Calu3 (cell line): Measurements from ENCODE around the gene CPSF4L. TPM values are rescaled to one million over a fixed set of nuclear protein-coding genes. Genes with fewer than 3 reads are reported as not detected.
A peak's percentile ranks its signal among the peaks of the same experiment; 100 is the strongest.

Source experiments
- BruUV-seq: library from RNA; stranded (reverse); fragments of 400-500 nt; replicated peaks from 2 replicates; lab custom pipeline; 2021; lab: Mats Ljungman, UMichigan
- CTCF ChIA-PET: fragments of 300-600 bp; sonication (Branson Sonifier 250); formaldehyde crosslinking; loops from one replicate; lab custom pipeline; 2022; ENCODE audit warnings: antibody characterized with exemption; lab: Charles Lee
- DNase-seq: peaks from one replicate; pipeline ENCODE4 v3.0.0; 2022
- H3K27ac Mint-ChIP-seq: one replicate; pipeline ENCODE4 v1.8.0; 2022; ENCODE audit warnings: mixed read lengths; ENCODE audit not compliant: unreplicated experiment
- H3K27me3 Mint-ChIP-seq: one replicate; pipeline ENCODE4 v1.8.0; 2022; ENCODE audit warnings: mixed read lengths; ENCODE audit not compliant: unreplicated experiment
- H3K36me3 Mint-ChIP-seq: one replicate; pipeline ENCODE4 v1.8.0; 2022; ENCODE audit warnings: mild to moderate bottlenecking, moderate library complexity, mixed read lengths; ENCODE audit not compliant: insufficient read depth, unreplicated experiment
- H3K4me1 Mint-ChIP-seq: one replicate; pipeline ENCODE4 v1.8.0; 2022; ENCODE audit warnings: mild to moderate bottlenecking, low read depth, mixed read lengths; ENCODE audit not compliant: unreplicated experiment
- H3K4me3 Mint-ChIP-seq: one replicate; pipeline ENCODE4 v1.8.0; 2022; ENCODE audit warnings: mild to moderate bottlenecking, low read depth, moderate library complexity, mixed read lengths; ENCODE audit not compliant: unreplicated experiment
- H3K9me3 Mint-ChIP-seq: one replicate; pipeline ENCODE4 v1.8.0; 2022; ENCODE audit warnings: low read depth, mixed read lengths; ENCODE audit not compliant: unreplicated experiment
- intact Hi-C: fragments of 100-400 bp; cut with micrococcal nuclease; formaldehyde crosslinking; loops from one replicate; pipeline ENCODE4 v1.10.0; 2022; ENCODE audit not compliant: unreplicated experiment
- total RNA-seq: library from RNA; stranded (reverse); gene quantifications from 2 replicates; pipeline ENCODE4 v1.2.3, GENCODE V29; 2022
- TF ChIP-seq, protein P1 (sequence below): fragments of 200-600 bp; IDR thresholded peaks from one replicate; pipeline ENCODE4 v1.8.0; 2022; ENCODE audit warnings: antibody characterized with exemption; ENCODE audit not compliant: unreplicated experiment

Gene CPSF4L
- total RNA-seq, 1 experiment from 2014 or later, result not detected

DNA sequence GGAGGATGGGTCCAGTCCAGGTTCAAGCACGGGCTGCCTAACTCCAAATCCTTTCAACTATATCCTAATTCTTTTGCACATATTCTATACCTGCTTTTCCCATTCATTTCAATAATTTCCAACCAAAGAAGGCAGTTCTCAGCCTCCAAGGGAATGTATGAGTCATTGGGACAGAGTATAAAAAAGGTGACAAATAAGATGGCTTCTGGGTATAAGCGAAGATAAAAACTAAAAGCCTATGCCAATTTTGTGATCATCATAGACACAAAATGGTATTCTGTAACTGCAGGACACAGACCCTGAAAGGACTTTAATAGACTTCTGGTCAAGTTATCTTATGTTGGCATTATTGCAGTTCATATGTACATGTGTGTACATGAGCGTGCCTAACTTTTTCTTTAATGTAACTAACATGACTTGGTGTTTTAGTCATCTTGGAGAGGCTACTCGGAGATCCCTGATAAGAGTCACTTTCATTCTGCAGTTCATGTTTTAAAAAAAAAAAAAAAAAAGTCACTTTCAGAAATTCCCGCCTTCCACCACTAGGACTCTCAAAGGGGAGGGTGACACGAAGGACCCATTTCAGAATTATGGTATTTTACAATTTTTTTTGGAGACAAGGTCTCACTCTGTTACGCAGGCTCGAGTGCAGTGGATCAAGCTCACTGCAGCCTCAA lies 51.5 kb downstream of the CPSF4L start:
- no TSS peak for BruUV-seq

DNA sequence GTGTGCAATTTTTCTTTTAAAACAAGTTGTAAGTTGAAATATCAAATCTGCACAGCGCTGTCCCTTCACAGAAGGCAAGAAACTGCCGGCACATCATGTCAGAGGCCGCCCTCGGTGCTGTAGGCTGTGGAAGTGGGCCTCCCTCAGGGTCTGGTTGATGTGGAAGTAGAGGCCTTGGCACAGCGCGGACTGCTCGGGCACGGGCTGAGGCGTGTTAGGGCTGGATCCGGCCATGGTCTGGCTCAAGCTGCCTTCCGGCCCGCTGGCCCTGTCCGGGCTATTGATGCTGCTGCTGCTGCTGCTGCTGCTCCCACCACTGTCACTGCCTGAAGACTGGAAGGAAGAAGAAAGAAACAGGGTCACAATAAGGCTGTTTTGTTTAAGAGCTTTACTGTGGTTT lies 52.2 kb downstream of the CPSF4L start:
- no peak for DNase-seq
- Mint-ChIP-seq H3K9me3 (no peaks in the 10 kb centered on the region), H3K4me3 (no peak overlapping the region), H3K4me1 (no peaks in the 10 kb centered on the region), H3K27ac (no peak overlapping the region), H3K36me3 (peaks cover 46% of the 10 kb centered on the region), H3K27me3 (no peaks in the 10 kb centered on the region)
- CTCF ChIA-PET, result no interaction called here
- intact Hi-C loops, result no loop called here
- BruUV-seq, result no TSS peak
- TF ChIP-seq, protein P1, sequence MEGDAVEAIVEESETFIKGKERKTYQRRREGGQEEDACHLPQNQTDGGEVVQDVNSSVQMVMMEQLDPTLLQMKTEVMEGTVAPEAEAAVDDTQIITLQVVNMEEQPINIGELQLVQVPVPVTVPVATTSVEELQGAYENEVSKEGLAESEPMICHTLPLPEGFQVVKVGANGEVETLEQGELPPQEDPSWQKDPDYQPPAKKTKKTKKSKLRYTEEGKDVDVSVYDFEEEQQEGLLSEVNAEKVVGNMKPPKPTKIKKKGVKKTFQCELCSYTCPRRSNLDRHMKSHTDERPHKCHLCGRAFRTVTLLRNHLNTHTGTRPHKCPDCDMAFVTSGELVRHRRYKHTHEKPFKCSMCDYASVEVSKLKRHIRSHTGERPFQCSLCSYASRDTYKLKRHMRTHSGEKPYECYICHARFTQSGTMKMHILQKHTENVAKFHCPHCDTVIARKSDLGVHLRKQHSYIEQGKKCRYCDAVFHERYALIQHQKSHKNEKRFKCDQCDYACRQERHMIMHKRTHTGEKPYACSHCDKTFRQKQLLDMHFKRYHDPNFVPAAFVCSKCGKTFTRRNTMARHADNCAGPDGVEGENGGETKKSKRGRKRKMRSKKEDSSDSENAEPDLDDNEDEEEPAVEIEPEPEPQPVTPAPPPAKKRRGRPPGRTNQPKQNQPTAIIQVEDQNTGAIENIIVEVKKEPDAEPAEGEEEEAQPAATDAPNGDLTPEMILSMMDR, result no peak

More for the DNA sequence above, 51.5 kb downstream of the CPSF4L start:
- TF ChIP-seq, protein P1, result peak; percentile 26
- DNase-seq, result no peak
- intact Hi-C loops, result no loop called here
- peaks cover 42% of the 10 kb centered on the region for H3K36me3 Mint-ChIP-seq
- H3K9me3 Mint-ChIP-seq, result no peaks in the 10 kb centered on the region
- no peaks in the 10 kb centered on the region for H3K27me3 Mint-ChIP-seq
- H3K4me3 Mint-ChIP-seq, result no peak overlapping the region
- no peaks in the 10 kb centered on the region for H3K4me1 Mint-ChIP-seq
- CTCF ChIA-PET, result no interaction called here
- H3K27ac Mint-ChIP-seq, result no peak overlapping the region

DNA sequence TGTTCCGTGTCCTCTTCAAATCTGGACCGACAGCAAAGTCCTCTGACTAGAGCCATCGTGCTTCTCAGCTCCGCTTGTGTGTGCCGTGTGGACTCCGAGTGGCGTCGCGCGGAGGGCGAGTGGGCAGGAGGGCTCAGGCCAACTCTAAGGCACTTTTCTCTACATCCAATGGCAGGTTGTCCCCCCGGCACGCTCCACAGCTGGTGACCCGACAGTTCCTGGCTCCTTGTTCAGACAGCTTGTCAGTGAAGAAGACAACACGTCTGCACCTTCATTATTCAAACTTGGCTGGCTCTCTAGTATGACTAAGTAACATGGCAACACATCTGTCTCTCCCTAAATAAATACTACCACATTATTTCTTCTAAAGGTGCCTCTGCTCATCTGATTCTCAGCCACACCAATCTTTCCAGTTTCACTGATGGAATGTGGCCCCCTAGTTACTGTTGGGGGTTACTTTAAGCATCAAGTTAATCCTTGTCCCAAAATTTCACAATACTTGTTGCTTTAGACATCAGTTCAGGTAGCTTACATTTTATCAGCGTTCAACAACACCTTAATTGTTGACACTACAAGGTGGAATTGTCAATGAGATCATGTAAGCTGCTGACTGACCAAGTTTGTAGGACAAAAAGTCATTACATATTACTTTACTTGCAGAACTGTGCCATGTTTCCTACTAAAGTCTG lies 53.4 kb downstream of the CPSF4L start:
- no peaks in the 10 kb centered on the region for H3K27me3 Mint-ChIP-seq
- no peaks in the 10 kb centered on the region for H3K9me3 Mint-ChIP-seq
- no peak for DNase-seq
- H3K27ac Mint-ChIP-seq, result peak overlapping the region; percentile 54
- intact Hi-C loops, result no loop called here
- peaks cover 57% of the 10 kb centered on the region for H3K36me3 Mint-ChIP-seq
- CTCF ChIA-PET, result interaction anchor here (0.7 kb wide), 1 partner anchor 24 kb away, joined by 3 read pairs; a partner anchor contains a TSS
- BruUV-seq, result TSS peak; percentile 26
- H3K4me1 Mint-ChIP-seq, result peaks cover 10% of the 10 kb centered on the region
- TF ChIP-seq, protein P1, result no peak
- H3K4me3 Mint-ChIP-seq, result no peak overlapping the region

DNA sequence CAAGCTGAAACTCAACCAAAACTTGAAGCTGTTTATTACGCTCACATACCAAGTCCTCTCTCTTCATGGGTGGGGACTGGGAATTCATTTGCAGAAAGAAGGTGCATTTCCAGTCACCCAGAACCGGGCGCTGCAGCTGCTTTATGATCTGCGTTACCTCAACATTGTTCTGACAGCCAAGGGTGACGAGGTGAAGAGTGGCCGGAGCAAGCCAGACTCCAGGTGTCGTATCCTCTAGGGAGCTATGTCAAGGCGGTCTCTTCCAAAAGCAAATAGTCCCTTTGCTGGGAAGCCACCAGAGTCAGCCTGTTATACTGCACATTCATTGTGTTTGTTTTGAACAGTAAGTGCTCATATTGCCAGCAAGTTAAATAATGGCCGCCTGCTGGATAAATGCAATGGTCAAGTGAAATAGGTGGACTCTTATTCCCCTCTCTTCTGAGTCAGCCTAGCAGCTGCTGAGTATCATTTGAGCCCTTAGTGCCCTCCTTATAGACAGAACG lies 56.2 kb downstream of the CPSF4L start:
- intact Hi-C loops, result no loop called here
- no peaks in the 10 kb centered on the region for H3K9me3 Mint-ChIP-seq
- peaks cover 73% of the 10 kb centered on the region for H3K36me3 Mint-ChIP-seq
- H3K4me1 Mint-ChIP-seq, result peaks cover 23% of the 10 kb centered on the region
- no TSS peak for BruUV-seq
- TF ChIP-seq, protein P1, result no peak
- no peak overlapping the region for H3K4me3 Mint-ChIP-seq
- H3K27ac Mint-ChIP-seq, result no peak overlapping the region
- no peak for DNase-seq
- CTCF ChIA-PET, result no interaction called here
- H3K27me3 Mint-ChIP-seq, result no peaks in the 10 kb centered on the region
